ENCODE results near the gene PAQR5. TPM values are rescaled to one million over a fixed set of nuclear protein-coding genes. Genes with fewer than 3 reads are reported as not detected.
"Not testable (repeated sequence)": the region's sequence is repeated elsewhere in the genome, so short reads cannot be mapped to it uniquely, and the experiment has no call there.

Gene PAQR5
- total RNA-seq, 1 donor from 2014 or later, result not detected

GRCh38 chr15:69375151-69375790, 76.6 kb downstream of the PAQR5 start:
- ChIA-PET POLR2A (no interaction called here), CTCF (no interaction called here)
- no peak for DNase-seq
- intact Hi-C loops (cut with micrococcal nuclease), result no loop called here
- H3K36me3 Mint-ChIP-seq (ENCODE audit: low read depth), result no peaks in the 10 kb centered on the region
- no peaks in the 10 kb centered on the region for H3K4me1 Mint-ChIP-seq
- no peak overlapping the region for H3K4me3 Mint-ChIP-seq
- H3K27ac Mint-ChIP-seq, result no peak overlapping the region
- ATAC-seq (ENCODE audit: low read depth), result no peak
- no peaks in the 10 kb centered on the region for H3K9me3 Mint-ChIP-seq
- H3K27me3 Mint-ChIP-seq, result peaks cover 26% of the 10 kb centered on the region
- TF ChIP-seq, protein P1, sequence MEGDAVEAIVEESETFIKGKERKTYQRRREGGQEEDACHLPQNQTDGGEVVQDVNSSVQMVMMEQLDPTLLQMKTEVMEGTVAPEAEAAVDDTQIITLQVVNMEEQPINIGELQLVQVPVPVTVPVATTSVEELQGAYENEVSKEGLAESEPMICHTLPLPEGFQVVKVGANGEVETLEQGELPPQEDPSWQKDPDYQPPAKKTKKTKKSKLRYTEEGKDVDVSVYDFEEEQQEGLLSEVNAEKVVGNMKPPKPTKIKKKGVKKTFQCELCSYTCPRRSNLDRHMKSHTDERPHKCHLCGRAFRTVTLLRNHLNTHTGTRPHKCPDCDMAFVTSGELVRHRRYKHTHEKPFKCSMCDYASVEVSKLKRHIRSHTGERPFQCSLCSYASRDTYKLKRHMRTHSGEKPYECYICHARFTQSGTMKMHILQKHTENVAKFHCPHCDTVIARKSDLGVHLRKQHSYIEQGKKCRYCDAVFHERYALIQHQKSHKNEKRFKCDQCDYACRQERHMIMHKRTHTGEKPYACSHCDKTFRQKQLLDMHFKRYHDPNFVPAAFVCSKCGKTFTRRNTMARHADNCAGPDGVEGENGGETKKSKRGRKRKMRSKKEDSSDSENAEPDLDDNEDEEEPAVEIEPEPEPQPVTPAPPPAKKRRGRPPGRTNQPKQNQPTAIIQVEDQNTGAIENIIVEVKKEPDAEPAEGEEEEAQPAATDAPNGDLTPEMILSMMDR (IDR thresholded peaks at IDR 0.05), result no peak

DNA sequence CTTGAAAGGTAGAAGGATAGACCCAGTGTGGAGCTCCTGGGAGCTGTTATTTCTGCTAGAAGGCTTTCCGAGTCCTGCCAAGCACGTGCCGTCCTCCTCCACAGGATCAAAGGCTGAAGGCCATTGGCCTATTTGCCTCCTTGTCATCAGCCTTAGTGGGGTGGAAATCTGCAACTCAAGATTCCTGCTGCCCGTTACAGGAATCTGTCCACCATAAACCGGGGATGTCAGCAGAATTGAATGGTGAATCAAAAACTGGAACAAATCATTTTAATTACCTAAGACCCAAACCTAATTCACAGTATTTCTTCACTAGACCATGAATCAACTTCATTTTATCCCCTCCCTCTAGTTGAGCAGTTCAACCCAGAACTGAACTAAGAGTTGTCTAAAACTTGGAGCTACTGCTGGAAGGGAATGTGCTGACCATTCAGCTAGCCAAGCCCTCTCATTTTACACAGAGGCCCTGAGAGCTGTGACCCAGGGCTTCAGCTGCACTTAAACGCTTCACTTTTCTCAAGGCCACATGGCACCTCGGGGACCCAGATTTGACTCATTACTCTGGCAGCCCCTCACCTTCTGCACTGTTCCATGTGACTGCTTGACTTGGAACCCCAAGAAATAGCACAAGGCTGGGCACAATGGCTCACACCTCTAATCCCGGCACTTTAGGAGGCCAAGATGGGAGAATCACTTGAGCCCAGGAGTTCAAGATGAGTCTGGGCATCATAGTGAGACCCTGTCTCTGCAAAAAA, 78.7 kb downstream of the PAQR5 start:
- POLR2A ChIA-PET, result no interaction called here
- Mint-ChIP-seq H3K27me3 (peaks cover 26% of the 10 kb centered on the region), H3K27ac (no peak overlapping the region), H3K4me1 (no peaks in the 10 kb centered on the region), H3K36me3 (ENCODE audit: low read depth) (no peaks in the 10 kb centered on the region), H3K4me3 (no peak overlapping the region), H3K9me3 (no peaks in the 10 kb centered on the region)
- intact Hi-C loops (cut with micrococcal nuclease), result no loop called here
- ATAC-seq (ENCODE audit: low read depth), result no peak
- TF ChIP-seq, protein P1 (IDR thresholded peaks at IDR 0.05), result no peak
- CTCF ChIA-PET, result no interaction called here
- DNase-seq, result no peak

DNA sequence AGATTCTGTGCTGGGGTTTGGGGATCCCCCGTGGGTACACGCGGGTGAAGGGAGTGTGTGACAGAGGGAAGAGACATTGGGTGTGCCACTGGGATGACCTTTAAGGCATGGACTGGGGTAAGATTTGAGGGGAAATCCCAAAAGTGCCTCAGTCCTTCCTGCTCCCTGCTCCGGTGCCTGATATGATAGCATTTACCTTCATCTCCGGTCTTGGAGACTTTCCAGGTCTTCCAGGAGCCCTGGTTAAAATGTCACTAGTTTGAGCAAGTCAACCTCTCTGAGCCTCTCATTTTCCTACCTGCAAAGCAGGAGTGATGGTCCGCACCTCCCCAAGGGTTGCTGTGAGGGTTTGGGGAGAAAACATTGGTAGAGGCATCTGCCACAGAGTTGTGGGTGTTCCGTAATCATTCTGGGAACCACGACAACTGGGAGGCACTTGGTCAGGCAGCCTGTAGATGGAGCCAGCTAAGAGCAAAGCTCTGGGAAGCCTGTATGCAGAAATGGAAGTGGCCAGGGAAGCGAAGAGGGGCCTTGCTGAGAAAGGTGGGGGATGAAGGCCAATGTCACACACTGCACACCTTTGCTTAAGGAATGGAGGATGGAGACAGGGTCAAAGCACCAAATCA, 81.5 kb downstream of the PAQR5 start:
- H3K4me1 Mint-ChIP-seq, result no peaks in the 10 kb centered on the region
- DNase-seq, result no peak
- no peak overlapping the region for H3K4me3 Mint-ChIP-seq
- intact Hi-C loops (cut with micrococcal nuclease), result no loop called here
- H3K36me3 Mint-ChIP-seq (ENCODE audit: low read depth), result no peaks in the 10 kb centered on the region
- ATAC-seq (ENCODE audit: low read depth), result no peak
- CTCF ChIA-PET, result no interaction called here
- peaks cover 14% of the 10 kb centered on the region for H3K27me3 Mint-ChIP-seq
- no peaks in the 10 kb centered on the region for H3K9me3 Mint-ChIP-seq
- POLR2A ChIA-PET, result no interaction called here
- TF ChIP-seq, protein P1 (IDR thresholded peaks at IDR 0.05), result no peak
- H3K27ac Mint-ChIP-seq, result no peak overlapping the region

DNA sequence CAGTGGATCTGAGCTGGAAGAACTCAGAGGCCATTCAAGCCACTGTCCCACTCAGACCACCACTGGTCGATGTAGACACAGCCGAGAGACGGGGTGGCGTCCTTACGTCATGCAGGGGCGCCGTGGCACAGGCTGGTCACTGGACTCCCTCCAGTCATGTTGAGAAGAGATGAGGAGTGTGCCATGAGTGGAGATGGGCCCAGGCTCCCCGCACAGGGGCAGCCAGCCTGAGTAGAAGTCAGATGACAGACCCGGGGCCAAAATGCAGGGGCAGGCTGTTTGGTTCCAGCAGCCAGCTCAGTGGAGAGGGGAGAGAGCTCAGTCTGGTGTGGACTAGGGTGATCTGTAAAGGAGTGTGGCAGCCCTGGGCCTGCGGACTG, 82.0 kb downstream of the PAQR5 start:
- intact Hi-C loops (cut with micrococcal nuclease), result no loop called here
- Mint-ChIP-seq H3K27me3 (peaks cover 11% of the 10 kb centered on the region), H3K9me3 (no peaks in the 10 kb centered on the region), H3K27ac (no peak overlapping the region), H3K4me3 (no peak overlapping the region), H3K36me3 (ENCODE audit: low read depth) (no peaks in the 10 kb centered on the region), H3K4me1 (no peaks in the 10 kb centered on the region)
- ChIA-PET POLR2A (no interaction called here), CTCF (no interaction called here)
- DNase-seq, result no peak
- TF ChIP-seq, protein P1 (IDR thresholded peaks at IDR 0.05), result no peak
- no peak for ATAC-seq (ENCODE audit: low read depth)

GRCh38 chr15:69382176-69382575, 83.5 kb downstream of the PAQR5 start:
- H3K4me1 Mint-ChIP-seq; DNase-seq; intact Hi-C loops (cut with micrococcal nuclease); ATAC-seq (ENCODE audit: low read depth); H3K27ac Mint-ChIP-seq; CTCF ChIA-PET; H3K4me3 Mint-ChIP-seq; H3K27me3 Mint-ChIP-seq; H3K9me3 Mint-ChIP-seq; POLR2A ChIA-PET; H3K36me3 Mint-ChIP-seq (ENCODE audit: low read depth): not testable (repeated sequence)

DNA sequence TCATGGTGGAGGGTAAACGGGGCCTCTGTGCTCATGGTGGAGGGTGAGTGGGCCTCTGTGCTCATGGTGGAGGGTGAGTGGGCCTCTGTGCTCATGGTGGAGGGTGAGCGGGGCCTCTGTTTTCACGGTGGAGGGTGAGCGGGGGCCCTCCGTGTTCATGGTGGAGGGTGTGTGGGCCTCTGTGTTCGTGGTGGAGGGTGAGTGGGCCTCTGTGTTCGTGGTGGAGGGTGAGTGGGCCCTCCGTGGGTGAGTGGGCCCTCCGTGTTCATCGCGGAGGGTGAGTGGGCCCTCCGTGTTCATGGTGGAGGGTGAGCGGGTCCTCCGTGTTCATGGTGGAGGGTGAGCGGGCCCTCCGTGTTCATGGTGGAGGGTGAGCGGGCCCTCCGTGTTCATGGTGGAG, 85.4 kb downstream of the PAQR5 start:
- H3K36me3 Mint-ChIP-seq (ENCODE audit: low read depth); DNase-seq; ATAC-seq (ENCODE audit: low read depth); CTCF ChIA-PET; H3K4me3 Mint-ChIP-seq; H3K27ac Mint-ChIP-seq; H3K27me3 Mint-ChIP-seq; H3K4me1 Mint-ChIP-seq; H3K9me3 Mint-ChIP-seq; POLR2A ChIA-PET; intact Hi-C loops (cut with micrococcal nuclease): not testable (repeated sequence)

Data from activated B cell treated with CpG ODN at 0.5 μM for 24 hours (primary cell).